ENCODE results near the gene PCGF3. TPM values are rescaled to one million over a fixed set of nuclear protein-coding genes. Genes with fewer than 3 reads are reported as not detected.

The PCGF3 gene
- total RNA-seq, 2 donors from 2014 or later, result 59.0 to 135 TPM

- Histone ChIP-seq H3K4me3 (peak overlapping the region; percentile 90 to 99), H3K9me3 (no peaks in the 10 kb centered on the region), H3K4me1 (replicated peaks) (peaks cover 10% of the 10 kb centered on the region), H3K27me3 (replicated peaks; ENCODE audit: insufficient read depth) (no peaks in the 10 kb centered on the region), H3K27ac (peak overlapping the region in 1 of 2 donors; percentile 82), H3K36me3 (no peaks in the 10 kb centered on the region)
- intact Hi-C loops (cut with DNase I), result no loop called here
- 39% methylated on average over 19 of the region's 21 CpGs for WGBS
- DNase-seq (ENCODE audit: low spot score), result no peak
- TF ChIP-seq POLR2AphosphoS5 (IDR thresholded peaks at IDR 0.05) (no peak), POLR2A (IDR thresholded peaks at IDR 0.05) (no peak), CTCF (IDR thresholded peaks at IDR 0.05) (no peak)
Measured at GRCh38 chr4:706834-707598, 1.4 kb downstream of the PCGF3 start.

- Histone ChIP-seq H3K9me3 (no peaks in the 10 kb centered on the region), H3K4me1 (replicated peaks) (peaks cover 10% of the 10 kb centered on the region), H3K36me3 (no peaks in the 10 kb centered on the region), H3K27ac (no peak overlapping the region), H3K4me3 (peak overlapping the region in 1 of 2 donors; percentile 90), H3K27me3 (replicated peaks; ENCODE audit: insufficient read depth) (no peaks in the 10 kb centered on the region)
- no peak for DNase-seq (ENCODE audit: low spot score)
- intact Hi-C loops (cut with DNase I), result no loop called here
- 79% methylated on average over 8 of the region's 11 CpGs for WGBS
- no peak for TF ChIP-seq CTCF (IDR thresholded peaks at IDR 0.05)
- no peak for TF ChIP-seq POLR2AphosphoS5 (IDR thresholded peaks at IDR 0.05)
- TF ChIP-seq POLR2A (IDR thresholded peaks at IDR 0.05), result no peak
Measured at GRCh38 chr4:707929-708630, 2.4 kb downstream of the PCGF3 start.

- intact Hi-C loops (cut with DNase I), result no loop called here
- Histone ChIP-seq H3K4me1 (replicated peaks) (peaks cover 10% of the 10 kb centered on the region), H3K27ac (no peak overlapping the region), H3K4me3 (peak overlapping the region in 1 of 2 donors; percentile 12), H3K36me3 (no peaks in the 10 kb centered on the region), H3K9me3 (no peaks in the 10 kb centered on the region), H3K27me3 (replicated peaks; ENCODE audit: insufficient read depth) (no peaks in the 10 kb centered on the region)
- TF ChIP-seq POLR2AphosphoS5 (IDR thresholded peaks at IDR 0.05), result no peak
- no peak for TF ChIP-seq POLR2A (IDR thresholded peaks at IDR 0.05)
- no peak for TF ChIP-seq CTCF (IDR thresholded peaks at IDR 0.05)
- no peak for DNase-seq (ENCODE audit: low spot score)
- WGBS, result 88% methylated on average over 6 of the region's 6 CpGs
Measured at GRCh38 chr4:708631-708933, 3.0 kb downstream of the PCGF3 start.

- DNase-seq (ENCODE audit: low spot score), result no peak
- intact Hi-C loops (cut with DNase I), result no loop called here
- no peak overlapping the region for H3K4me3 ChIP-seq
- peaks cover 10% of the 10 kb centered on the region for H3K4me1 ChIP-seq (replicated peaks)
- TF ChIP-seq CTCF (IDR thresholded peaks at IDR 0.05) (no peak), POLR2AphosphoS5 (IDR thresholded peaks at IDR 0.05) (no peak), POLR2A (IDR thresholded peaks at IDR 0.05) (no peak)
- WGBS, result 98% methylated on average over 6 of the region's 6 CpGs
- no peaks in the 10 kb centered on the region for H3K36me3 ChIP-seq
- no peaks in the 10 kb centered on the region for H3K27me3 ChIP-seq (replicated peaks; ENCODE audit: insufficient read depth)
- H3K27ac ChIP-seq, result no peak overlapping the region
- H3K9me3 ChIP-seq, result no peaks in the 10 kb centered on the region
Measured at GRCh38 chr4:709348-709747, 3.7 kb downstream of the PCGF3 start.

GRCh38 chr4:710116-710515, 4.5 kb downstream of the PCGF3 start:
- WGBS, result 80% methylated on average over 9 of the region's 9 CpGs
- Histone ChIP-seq H3K27me3 (replicated peaks; ENCODE audit: insufficient read depth) (no peaks in the 10 kb centered on the region), H3K27ac (no peak overlapping the region), H3K4me3 (no peak overlapping the region), H3K36me3 (no peaks in the 10 kb centered on the region), H3K9me3 (no peaks in the 10 kb centered on the region), H3K4me1 (replicated peaks) (peaks cover 10% of the 10 kb centered on the region)
- no peak for TF ChIP-seq CTCF (IDR thresholded peaks at IDR 0.05)
- TF ChIP-seq POLR2AphosphoS5 (IDR thresholded peaks at IDR 0.05), result no peak
- no peak for TF ChIP-seq POLR2A (IDR thresholded peaks at IDR 0.05)
- intact Hi-C loops (cut with DNase I), result no loop called here
- DNase-seq (ENCODE audit: low spot score), result no peak

All from prostate gland (tissue), 2 donors.